Kasumi-1 (cell line): ENCODE data around the gene ASTL.

ENCODE experiments used
- DNase-seq, 2 experiments: peaks; one replicate each; lab custom pipeline; 2025; lab: John Stamatoyannopoulos, UW

ASTL gene

GRCh38 chr2:96112501-96113366, 25.6 kb downstream of the ASTL start:
- no peak for DNase-seq

GRCh38 chr2:96111823-96112500, 26.3 kb downstream of the ASTL start:
- DNase-seq = no peak

GRCh38 chr2:96111257-96111640, 27.1 kb downstream of the ASTL start:
- no peak for DNase-seq

- DNase-seq = no peak
Observed at GRCh38 chr2:96110621-96111256, 27.6 kb downstream of the ASTL start.

- DNase-seq = no peak
Observed at GRCh38 chr2:96109931-96110511, 28.3 kb downstream of the ASTL start.

- DNase-seq = no peak
Observed at GRCh38 chr2:96109361-96109680, 29.0 kb downstream of the ASTL start.

- no peak for DNase-seq
Observed at GRCh38 chr2:96108541-96109360, 29.6 kb downstream of the ASTL start.

GRCh38 chr2:96108151-96108540, 30.2 kb downstream of the ASTL start:
- DNase-seq = no peak

GRCh38 chr2:96107708-96108065, 30.6 kb downstream of the ASTL start:
- no peak for DNase-seq

GRCh38 chr2:96106991-96107707, 31.2 kb downstream of the ASTL start:
- no peak for DNase-seq

- no peak for DNase-seq
Observed at GRCh38 chr2:96105994-96106715, 32.1 kb downstream of the ASTL start.

- DNase-seq = no peak
Observed at GRCh38 chr2:96105152-96105915, 33.0 kb downstream of the ASTL start.

GRCh38 chr2:96104487-96104861, 33.8 kb downstream of the ASTL start:
- DNase-seq = no peak

GRCh38 chr2:96103761-96104486, 34.4 kb downstream of the ASTL start:
- peak; percentile 27 to 30 for DNase-seq

GRCh38 chr2:96103187-96103601, 35.1 kb downstream of the ASTL start:
- DNase-seq = no peak

GRCh38 chr2:96102596-96103186, 35.6 kb downstream of the ASTL start:
- DNase-seq = no peak

- DNase-seq = no peak
Observed at GRCh38 chr2:96100893-96101304, 37.4 kb downstream of the ASTL start.

- no peak for DNase-seq
Observed at GRCh38 chr2:96099861-96100798, 38.2 kb downstream of the ASTL start.
